ENCODE results near the gene TMEM42.
A peak's percentile ranks its signal among the peaks of the same experiment; 100 is the strongest.
"Not testable (repeated sequence)": the region's sequence is repeated elsewhere in the genome, so short reads cannot be mapped to it uniquely, and the experiment has no call there.

Gene TMEM42

DNA sequence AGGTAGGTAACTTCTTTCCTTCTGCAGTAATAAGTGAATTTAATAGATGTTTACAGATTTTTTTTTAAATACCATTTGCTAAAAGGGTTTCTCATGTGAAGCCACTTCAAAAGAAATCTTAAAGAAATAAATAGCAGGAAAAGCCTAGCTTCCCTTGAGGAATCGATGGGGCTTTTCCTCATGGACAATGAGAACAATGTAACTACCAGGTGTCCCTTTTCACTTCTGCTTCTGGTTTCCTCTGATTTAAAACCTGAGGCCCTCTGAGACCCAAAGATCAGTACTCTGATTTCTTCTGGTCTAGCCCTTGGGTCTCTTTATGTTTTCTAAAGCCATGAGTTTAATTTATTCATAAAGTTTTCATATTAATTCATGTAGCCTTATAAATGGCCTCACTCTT is 13.1 kb upstream of the TMEM42 start:
- H3K36me3 Mint-ChIP-seq (ENCODE audit: low read depth): peaks cover 48% of the 10 kb centered on the region

DNA sequence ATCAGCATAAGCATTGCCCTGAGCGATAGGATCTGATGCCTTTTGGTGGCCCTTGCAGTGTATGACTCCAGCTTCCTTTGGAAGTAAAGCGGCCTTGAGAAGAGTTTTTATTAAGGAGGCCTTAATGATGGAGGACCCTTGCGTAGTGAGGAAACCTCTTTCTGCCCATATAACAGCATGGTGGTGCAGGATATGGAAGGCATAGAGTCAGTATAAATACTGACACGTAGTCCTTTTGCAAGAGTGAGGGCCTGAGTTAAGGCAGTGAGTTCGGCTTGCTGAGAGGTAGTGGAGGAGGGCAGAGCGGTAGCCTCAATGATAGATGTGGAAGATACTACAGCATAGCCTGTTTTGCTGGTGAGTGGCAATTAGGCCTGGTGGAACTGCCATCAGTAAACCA is 5.0 kb upstream of the TMEM42 start:
- H3K27me3 Mint-ChIP-seq (ENCODE audit: low read depth); H3K4me3 Mint-ChIP-seq; H3K4me1 Mint-ChIP-seq (ENCODE audit: low read depth); DNase-seq (ENCODE audit: low spot score); H3K27ac Mint-ChIP-seq; H3K9me3 Mint-ChIP-seq: not testable (repeated sequence)
- peaks cover 21% of the 10 kb centered on the region for H3K36me3 Mint-ChIP-seq (ENCODE audit: low read depth)

More for the DNA sequence above, 13.1 kb upstream of the TMEM42 start:
- H3K4me1 Mint-ChIP-seq (ENCODE audit: low read depth): no peaks in the 10 kb centered on the region
- H3K9me3 Mint-ChIP-seq: no peaks in the 10 kb centered on the region
- DNase-seq (ENCODE audit: low spot score): no peak
- H3K27ac Mint-ChIP-seq: no peak overlapping the region
- H3K4me3 Mint-ChIP-seq: no peak overlapping the region
- H3K27me3 Mint-ChIP-seq (ENCODE audit: low read depth): no peaks in the 10 kb centered on the region

DNA sequence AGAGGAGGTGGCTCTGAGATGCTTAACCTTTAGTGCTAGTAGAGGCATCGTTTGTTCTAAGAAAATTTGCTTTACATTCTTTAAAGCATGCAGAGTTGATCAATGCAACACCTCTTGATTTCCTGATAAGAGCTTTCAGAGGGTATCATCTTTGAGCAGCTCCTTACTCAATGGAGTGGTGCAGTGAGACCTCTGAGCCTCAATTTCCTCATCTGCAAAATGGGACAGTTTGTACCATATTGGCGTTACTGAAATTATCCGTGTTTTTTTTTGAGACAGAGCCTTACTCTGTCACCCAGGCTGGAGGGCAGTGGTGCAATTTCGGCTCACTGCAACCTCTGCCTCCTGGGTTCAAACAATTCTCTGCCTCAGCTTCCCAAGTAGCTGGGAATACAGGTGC is 1.6 kb upstream of the TMEM42 start:
- no peaks in the 10 kb centered on the region for H3K27me3 Mint-ChIP-seq (ENCODE audit: low read depth)
- peaks cover 23% of the 10 kb centered on the region for H3K4me1 Mint-ChIP-seq (ENCODE audit: low read depth)
- H3K36me3 Mint-ChIP-seq (ENCODE audit: low read depth): peaks cover under 1% of the 10 kb centered on the region
- H3K4me3 Mint-ChIP-seq: no peak overlapping the region
- DNase-seq (ENCODE audit: low spot score): no peak
- no peak overlapping the region for H3K27ac Mint-ChIP-seq
- no peaks in the 10 kb centered on the region for H3K9me3 Mint-ChIP-seq

DNA sequence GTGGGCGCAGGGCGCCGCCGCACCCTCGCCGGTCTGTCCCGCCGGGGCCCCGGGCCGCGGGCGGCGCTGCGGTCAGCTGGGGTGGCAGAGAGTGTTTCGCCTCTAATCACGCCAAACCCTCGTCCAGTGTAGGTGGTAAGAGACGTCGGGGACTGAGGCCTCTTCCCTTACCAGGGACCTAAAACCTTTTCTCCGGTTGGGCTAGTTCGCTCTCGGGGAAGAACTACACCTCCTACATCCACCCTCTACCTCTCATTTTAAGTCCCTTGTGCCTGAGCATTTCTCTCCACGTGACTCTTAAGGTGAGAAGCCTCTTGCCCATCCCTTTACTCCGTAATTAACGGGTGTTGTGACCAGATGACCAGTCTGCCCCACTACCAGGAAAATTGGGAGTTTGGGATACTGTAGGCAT is 520 bp downstream of the TMEM42 start:
- peak overlapping the region; percentile 84 for H3K4me3 Mint-ChIP-seq
- H3K9me3 Mint-ChIP-seq: no peaks in the 10 kb centered on the region
- H3K27ac Mint-ChIP-seq: peak overlapping the region; percentile 93
- DNase-seq (ENCODE audit: low spot score): no peak
- H3K36me3 Mint-ChIP-seq (ENCODE audit: low read depth): peaks cover 16% of the 10 kb centered on the region
- peaks cover 32% of the 10 kb centered on the region for H3K4me1 Mint-ChIP-seq (ENCODE audit: low read depth)
- H3K27me3 Mint-ChIP-seq (ENCODE audit: low read depth): no peaks in the 10 kb centered on the region

DNA sequence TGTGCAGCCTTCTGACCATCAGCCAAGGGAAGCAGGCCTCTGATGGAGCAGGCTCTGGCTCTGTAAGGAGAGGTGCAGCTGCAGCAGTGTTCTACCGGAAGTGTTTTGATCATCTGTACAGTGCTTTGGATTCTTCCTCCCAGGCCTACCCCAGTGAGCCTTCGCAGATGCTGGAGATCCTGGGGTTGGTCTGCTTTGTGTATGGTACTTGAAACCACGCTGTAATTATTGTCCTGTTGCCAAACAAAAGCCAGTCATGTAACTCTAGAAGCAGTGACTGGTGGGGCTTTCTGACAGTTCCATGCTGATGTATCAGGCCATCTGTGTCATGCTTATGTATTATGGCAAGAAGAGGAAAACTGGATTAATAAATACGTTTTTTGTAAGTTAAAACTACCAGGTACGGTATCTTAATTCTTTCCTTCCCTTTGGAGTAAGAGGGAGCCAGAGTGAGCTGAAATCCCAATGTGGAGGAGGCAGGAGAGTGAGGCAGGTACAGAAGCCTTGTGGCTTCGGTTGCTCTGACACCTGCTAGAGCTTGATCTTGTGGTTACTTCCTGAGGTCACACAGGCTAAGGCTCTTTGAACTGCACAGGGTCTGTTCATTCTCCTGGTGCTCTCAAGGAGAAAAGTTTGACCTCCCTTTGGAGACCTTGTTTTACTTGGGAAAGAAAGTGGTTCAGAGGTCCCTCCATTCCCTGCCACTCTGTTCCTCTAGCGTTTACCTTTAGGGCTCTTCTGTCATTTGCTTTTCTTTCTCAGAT is 3.7 kb downstream of the TMEM42 start:
- H3K27ac Mint-ChIP-seq: peak overlapping the region; percentile 55
- H3K4me1 Mint-ChIP-seq (ENCODE audit: low read depth): peaks cover 32% of the 10 kb centered on the region
- H3K27me3 Mint-ChIP-seq (ENCODE audit: low read depth): no peaks in the 10 kb centered on the region
- peak overlapping the region; percentile 48 for H3K4me3 Mint-ChIP-seq
- H3K9me3 Mint-ChIP-seq: no peaks in the 10 kb centered on the region
- DNase-seq (ENCODE audit: low spot score): no peak
- peaks cover 22% of the 10 kb centered on the region for H3K36me3 Mint-ChIP-seq (ENCODE audit: low read depth)

DNA sequence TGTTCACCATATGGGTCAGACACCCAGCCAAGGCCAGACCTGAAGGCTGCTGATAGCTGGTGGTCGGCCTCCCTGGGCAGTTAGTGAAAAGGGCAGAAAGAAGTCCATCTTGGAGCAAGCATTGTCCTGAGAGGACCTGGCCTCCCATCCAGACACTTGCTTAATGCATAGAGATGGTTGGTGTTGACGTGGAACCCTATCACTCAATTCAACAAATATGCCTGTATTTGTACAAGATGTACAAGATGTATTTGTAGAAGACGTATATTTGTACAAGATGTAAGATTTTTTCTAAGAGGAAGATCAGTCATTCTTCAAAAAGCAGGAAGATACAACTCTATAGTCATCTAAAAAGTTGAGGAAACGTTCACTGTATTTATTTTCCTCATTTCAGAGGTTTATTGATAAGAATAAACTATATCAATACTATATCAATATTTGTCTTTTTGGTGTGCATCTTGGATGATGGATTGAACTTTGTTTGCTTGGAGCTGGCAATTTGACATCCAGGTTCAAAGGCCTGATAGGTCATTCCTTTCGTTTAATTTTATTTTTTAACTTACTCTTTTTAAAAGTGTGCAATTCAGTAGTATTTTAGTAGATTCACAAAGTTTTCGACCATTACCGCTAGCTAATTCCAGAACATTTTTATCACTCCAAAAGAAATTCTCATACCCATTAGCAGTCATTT is 5.9 kb downstream of the TMEM42 start:
- peaks cover 27% of the 10 kb centered on the region for H3K4me1 Mint-ChIP-seq (ENCODE audit: low read depth)
- no peaks in the 10 kb centered on the region for H3K27me3 Mint-ChIP-seq (ENCODE audit: low read depth)
- H3K27ac Mint-ChIP-seq: no peak overlapping the region
- H3K4me3 Mint-ChIP-seq: no peak overlapping the region
- peaks cover 22% of the 10 kb centered on the region for H3K36me3 Mint-ChIP-seq (ENCODE audit: low read depth)
- H3K9me3 Mint-ChIP-seq: no peaks in the 10 kb centered on the region
- no peak for DNase-seq (ENCODE audit: low spot score)

DNA sequence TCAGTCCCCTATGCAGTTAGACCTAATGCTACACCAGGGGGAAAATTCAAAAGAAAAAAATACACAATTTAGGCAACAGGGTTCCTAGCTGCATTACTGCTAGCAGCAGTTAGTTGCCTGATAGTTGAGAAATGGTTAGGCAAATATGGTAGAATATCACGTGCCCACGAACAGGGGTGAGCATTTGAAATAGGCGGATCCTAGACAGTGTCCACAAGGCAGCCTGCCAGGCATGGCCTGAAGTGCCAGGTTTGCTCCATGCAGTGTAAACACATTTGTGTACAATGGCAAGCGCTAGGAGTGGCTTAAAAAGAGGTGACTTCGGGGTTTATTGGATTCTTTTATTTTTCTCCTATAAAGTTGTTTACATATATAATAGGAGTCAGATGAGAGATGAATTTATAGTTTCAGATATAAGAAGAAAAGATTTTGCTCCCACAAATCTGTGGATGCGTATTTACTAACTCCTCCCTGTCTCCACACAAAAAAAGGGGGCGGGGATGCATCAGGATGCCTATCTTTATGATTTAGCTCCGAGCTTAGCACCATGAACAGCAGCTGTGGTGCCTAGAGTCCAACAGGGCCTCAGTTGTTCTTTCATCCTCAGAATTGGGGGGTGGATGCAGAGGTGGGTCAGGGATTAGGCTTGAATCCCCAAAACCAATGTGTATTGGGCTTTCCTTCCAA is 8.8 kb downstream of the TMEM42 start:
- no peaks in the 10 kb centered on the region for H3K9me3 Mint-ChIP-seq
- H3K4me1 Mint-ChIP-seq (ENCODE audit: low read depth): peaks cover 5% of the 10 kb centered on the region
- no peak for DNase-seq (ENCODE audit: low spot score)
- H3K36me3 Mint-ChIP-seq (ENCODE audit: low read depth): peaks cover 18% of the 10 kb centered on the region
- no peak overlapping the region for H3K4me3 Mint-ChIP-seq
- H3K27me3 Mint-ChIP-seq (ENCODE audit: low read depth): no peaks in the 10 kb centered on the region
- no peak overlapping the region for H3K27ac Mint-ChIP-seq

DNA sequence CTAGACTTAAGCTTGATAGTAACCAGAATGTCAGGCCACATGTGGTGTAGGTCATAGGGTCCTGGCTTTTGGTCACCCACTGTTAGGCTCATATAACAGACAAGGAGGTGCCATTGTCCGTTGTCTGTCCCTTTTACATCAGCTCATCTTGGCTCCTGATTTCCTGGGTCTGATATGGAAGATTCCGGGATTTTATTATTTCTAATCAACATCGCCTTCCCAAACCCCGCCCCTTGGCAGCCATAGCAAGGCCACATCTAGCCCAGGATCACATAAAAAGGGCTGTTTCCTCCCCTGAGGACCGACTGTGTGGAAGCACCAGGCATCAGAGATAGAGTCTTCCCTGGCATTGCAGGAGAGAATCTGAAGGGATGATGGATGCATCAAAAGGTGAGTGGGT is 12.6 kb downstream of the TMEM42 start, which contains the start of gene TGM4:
Gene TGM4 (plus strand): TSS at position 301 of the 400 bp plus-strand sequence. CDS start 71 bp downstream, at position 372.
- H3K27ac Mint-ChIP-seq: no peak within 1 kb of the TSS
- H3K36me3 Mint-ChIP-seq (ENCODE audit: low read depth): no peaks in the 10 kb centered on the region
- H3K4me1 Mint-ChIP-seq (ENCODE audit: low read depth): no peaks in the 10 kb centered on the region
- no peaks in the 10 kb centered on the region for H3K9me3 Mint-ChIP-seq
- H3K4me3 Mint-ChIP-seq: no peak within 1 kb of the TSS
- no peaks in the 10 kb centered on the region for H3K27me3 Mint-ChIP-seq (ENCODE audit: low read depth)
- DNase-seq (ENCODE audit: low spot score): no peak

DNA sequence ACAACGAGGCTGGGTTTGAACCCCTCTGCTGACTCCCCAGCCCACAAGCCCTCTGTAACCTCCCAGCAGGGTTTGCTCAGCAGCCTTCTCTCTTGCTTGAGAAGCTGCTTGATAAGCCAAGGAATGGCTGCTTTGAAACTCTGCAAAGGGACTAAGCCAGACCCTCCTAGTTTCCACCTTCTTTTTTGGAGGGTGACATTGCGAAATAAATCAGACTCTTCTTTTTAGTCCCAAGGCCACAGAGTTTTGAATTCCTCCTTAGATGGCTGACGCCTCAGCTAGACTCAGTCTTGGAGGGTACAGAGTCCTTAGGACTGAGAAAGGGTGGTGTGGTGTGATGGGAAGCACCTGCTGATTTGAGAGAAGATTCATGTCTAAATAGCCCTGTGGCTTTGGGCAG is 13.9 kb downstream of the TMEM42 start:
- H3K9me3 Mint-ChIP-seq: no peaks in the 10 kb centered on the region
- H3K36me3 Mint-ChIP-seq (ENCODE audit: low read depth): no peaks in the 10 kb centered on the region
- H3K27ac Mint-ChIP-seq: no peak overlapping the region
- no peaks in the 10 kb centered on the region for H3K27me3 Mint-ChIP-seq (ENCODE audit: low read depth)
- no peaks in the 10 kb centered on the region for H3K4me1 Mint-ChIP-seq (ENCODE audit: low read depth)
- no peak overlapping the region for H3K4me3 Mint-ChIP-seq
- no peak for DNase-seq (ENCODE audit: low spot score)

DNA sequence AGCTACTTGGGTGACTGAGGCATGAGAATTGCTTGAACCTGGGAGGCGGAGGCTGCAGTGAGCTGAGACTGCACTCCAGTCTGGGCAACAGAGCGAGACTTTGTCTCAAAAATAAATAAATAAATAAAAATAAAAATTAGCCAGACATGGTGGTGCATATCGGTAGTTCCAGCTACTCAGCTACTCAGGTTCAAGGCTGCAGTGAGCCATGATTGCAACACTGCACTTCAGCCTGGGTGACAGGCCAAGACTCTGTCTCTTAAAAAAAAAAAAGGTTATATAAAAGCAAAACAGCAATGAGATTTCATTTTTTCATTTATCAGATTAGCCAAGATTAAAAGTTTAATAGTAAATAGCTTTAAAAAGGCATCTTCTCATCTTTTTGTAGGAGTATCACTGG is 15.6 kb downstream of the TMEM42 start:
- no peaks in the 10 kb centered on the region for H3K27me3 Mint-ChIP-seq (ENCODE audit: low read depth)
- no peak overlapping the region for H3K27ac Mint-ChIP-seq
- H3K36me3 Mint-ChIP-seq (ENCODE audit: low read depth): no peaks in the 10 kb centered on the region
- no peak overlapping the region for H3K4me3 Mint-ChIP-seq
- no peak for DNase-seq (ENCODE audit: low spot score)
- no peaks in the 10 kb centered on the region for H3K4me1 Mint-ChIP-seq (ENCODE audit: low read depth)
- no peaks in the 10 kb centered on the region for H3K9me3 Mint-ChIP-seq

DNA sequence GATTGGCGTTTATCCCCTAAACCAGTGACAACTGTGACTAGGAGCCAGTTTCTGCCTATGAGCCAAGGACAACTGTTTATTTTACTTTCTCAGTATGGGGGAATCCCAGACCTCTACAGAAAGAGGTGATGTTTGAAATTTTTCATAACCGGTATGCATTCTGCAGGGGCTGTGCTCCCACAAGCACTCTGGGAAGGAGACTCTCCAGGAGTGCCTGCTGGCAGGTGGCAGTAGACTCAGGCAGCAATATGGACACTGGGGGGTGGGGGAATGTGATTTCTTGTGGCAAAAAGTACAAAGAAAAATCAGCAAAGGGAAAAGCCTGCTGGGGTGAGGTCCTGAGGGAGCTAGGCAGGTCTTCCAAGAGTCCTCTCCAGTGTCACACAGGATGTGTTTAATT is 18.6 kb downstream of the TMEM42 start:
- Mint-ChIP-seq H3K9me3 (no peaks in the 10 kb centered on the region), H3K4me3 (no peak overlapping the region), H3K27ac (no peak overlapping the region), H3K27me3 (ENCODE audit: low read depth) (no peaks in the 10 kb centered on the region), H3K36me3 (ENCODE audit: low read depth) (no peaks in the 10 kb centered on the region), H3K4me1 (ENCODE audit: low read depth) (no peaks in the 10 kb centered on the region)
- no peak for DNase-seq (ENCODE audit: low spot score)

DNA sequence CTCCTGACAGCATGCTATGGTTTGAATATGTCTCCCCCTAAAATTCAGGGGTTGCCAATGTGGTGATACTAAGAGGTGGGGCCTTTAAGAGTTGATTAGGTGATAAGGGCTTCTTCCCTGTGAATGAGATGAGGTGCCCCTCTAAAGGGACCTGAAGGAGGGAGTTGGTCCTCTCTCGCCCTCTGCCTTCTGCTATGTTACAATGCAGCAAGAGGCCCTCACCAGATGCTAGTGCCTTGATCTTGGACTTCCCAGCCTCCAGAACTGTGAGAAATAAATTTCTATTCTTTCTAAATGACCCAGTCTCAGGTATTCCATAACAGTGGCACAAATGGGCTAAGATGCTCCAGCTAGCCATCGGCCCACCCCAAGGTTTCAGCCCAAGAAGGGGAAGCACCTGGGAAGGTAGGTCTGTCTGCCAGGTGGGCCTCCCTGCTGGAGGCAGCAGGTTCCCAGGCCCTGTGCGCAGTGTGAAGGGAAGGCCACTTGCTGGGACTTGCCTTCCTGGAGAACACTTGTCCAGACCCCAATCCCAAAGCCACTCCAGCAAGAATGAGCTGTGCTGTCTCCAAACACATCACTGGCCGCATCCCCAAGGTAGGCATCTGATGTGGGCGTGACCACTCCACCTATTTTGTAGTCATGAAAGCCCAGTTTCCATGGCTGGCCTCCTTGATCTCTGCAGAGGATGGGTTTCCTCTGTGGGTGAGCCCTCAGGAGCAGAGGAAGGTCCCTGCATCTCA is 21.7 kb downstream of the TMEM42 start:
- DNase-seq (ENCODE audit: low spot score): no peak
- Mint-ChIP-seq H3K27ac (no peak overlapping the region), H3K9me3 (no peaks in the 10 kb centered on the region), H3K27me3 (ENCODE audit: low read depth) (no peaks in the 10 kb centered on the region), H3K4me1 (ENCODE audit: low read depth) (no peaks in the 10 kb centered on the region), H3K36me3 (ENCODE audit: low read depth) (no peaks in the 10 kb centered on the region), H3K4me3 (no peak overlapping the region)

DNA sequence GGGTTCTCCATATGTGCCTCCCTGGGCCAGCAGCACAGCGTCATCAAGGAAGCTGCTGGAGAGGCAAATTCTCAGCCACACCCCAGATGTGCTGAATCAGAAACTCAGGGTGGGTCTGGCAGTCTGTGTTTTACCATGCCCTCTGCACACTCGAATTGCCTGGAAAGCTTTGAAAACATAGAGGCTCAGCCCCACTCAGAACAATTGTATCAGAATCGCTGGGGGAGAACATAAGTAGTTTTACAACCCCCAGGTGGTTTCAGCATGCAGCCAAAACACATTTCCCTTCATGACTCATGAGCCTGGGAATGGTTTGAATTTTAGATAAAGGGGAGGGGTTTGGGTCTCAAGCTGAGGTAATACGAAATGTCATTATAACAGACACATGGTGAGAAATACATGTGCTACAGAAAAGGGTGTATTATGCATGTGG is 22.3 kb downstream of the TMEM42 start:
- Mint-ChIP-seq H3K4me1 (ENCODE audit: low read depth) (no peaks in the 10 kb centered on the region), H3K36me3 (ENCODE audit: low read depth) (no peaks in the 10 kb centered on the region), H3K4me3 (no peak overlapping the region), H3K27ac (no peak overlapping the region), H3K9me3 (no peaks in the 10 kb centered on the region), H3K27me3 (ENCODE audit: low read depth) (no peaks in the 10 kb centered on the region)
- no peak for DNase-seq (ENCODE audit: low spot score)

DNA sequence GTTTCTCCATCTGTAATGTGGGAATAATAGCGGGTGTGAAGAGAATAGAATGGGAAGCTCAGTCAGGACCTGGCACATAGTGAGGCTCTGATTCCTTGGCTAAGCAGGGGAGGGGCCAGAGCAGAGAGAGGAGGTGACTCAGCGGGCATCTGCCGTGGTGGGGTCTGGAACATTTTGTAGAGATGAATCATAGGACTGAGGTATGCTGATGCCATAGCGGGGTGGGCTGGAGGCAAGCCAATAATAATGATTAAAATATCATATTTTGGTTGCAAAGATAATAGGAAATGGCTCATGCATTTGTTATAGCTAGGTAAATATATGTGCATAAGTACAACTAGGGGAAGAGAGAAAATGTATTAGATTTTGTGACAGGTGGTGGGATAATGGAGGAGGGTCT is 23.9 kb downstream of the TMEM42 start:
- no peaks in the 10 kb centered on the region for H3K36me3 Mint-ChIP-seq (ENCODE audit: low read depth)
- DNase-seq (ENCODE audit: low spot score): no peak
- no peaks in the 10 kb centered on the region for H3K27me3 Mint-ChIP-seq (ENCODE audit: low read depth)
- H3K4me1 Mint-ChIP-seq (ENCODE audit: low read depth): no peaks in the 10 kb centered on the region
- H3K9me3 Mint-ChIP-seq: no peaks in the 10 kb centered on the region
- H3K27ac Mint-ChIP-seq: no peak overlapping the region
- no peak overlapping the region for H3K4me3 Mint-ChIP-seq

Measured in T-helper 2 cell treated with Interferon-gamma antibody and Interleukin-4, amounts not matched to agents 5 μg/mL and 100 μg/mL, for 36 hours (primary cell).